GM18526 (cell line): ENCODE results near the gene C19orf67.

Source experiments
- POLR2A ChIP-seq: IDR thresholded peaks from 3 replicates; pipeline ENCODE4 v1.6.1; 2011; ENCODE audit not compliant: insufficient read length; ENCODE audit errors: extremely low read depth

The C19orf67 gene

GRCh38 chr19:14056741-14057356, 28.7 kb downstream of the C19orf67 start:
- TF ChIP-seq POLR2A, result no peak

- TF ChIP-seq POLR2A, result no peak
Measured at GRCh38 chr19:14056069-14056666, 29.4 kb downstream of the C19orf67 start.

- TF ChIP-seq POLR2A, result no peak
Measured at GRCh38 chr19:14055396-14055795, 30.2 kb downstream of the C19orf67 start.

GRCh38 chr19:14054721-14055120, 30.9 kb downstream of the C19orf67 start:
- TF ChIP-seq POLR2A, result no peak

GRCh38 chr19:14054099-14054498, 31.5 kb downstream of the C19orf67 start:
- TF ChIP-seq POLR2A, result no peak

- no peak for TF ChIP-seq POLR2A
Measured at GRCh38 chr19:14053500-14053899, 32.1 kb downstream of the C19orf67 start.

- TF ChIP-seq POLR2A, result no peak
Measured at GRCh38 chr19:14053032-14053431, 32.6 kb downstream of the C19orf67 start.

- no peak for TF ChIP-seq POLR2A
Measured at GRCh38 chr19:14052470-14052869, 33.1 kb downstream of the C19orf67 start.

- no peak for TF ChIP-seq POLR2A
Measured at GRCh38 chr19:14051980-14052379, 33.6 kb downstream of the C19orf67 start.

GRCh38 chr19:14050512-14050911, 35.1 kb downstream of the C19orf67 start:
- no peak for TF ChIP-seq POLR2A

GRCh38 chr19:14048443-14049153, 37.0 kb downstream of the C19orf67 start:
- TF ChIP-seq POLR2A, result no peak

GRCh38 chr19:14039181-14039580, 46.4 kb downstream of the C19orf67 start:
- no peak for TF ChIP-seq POLR2A

GRCh38 chr19:14035706-14036105, 49.9 kb downstream of the C19orf67 start:
- no peak for TF ChIP-seq POLR2A

GRCh38 chr19:14033946-14034345, 51.6 kb downstream of the C19orf67 start:
- TF ChIP-seq POLR2A, result no peak

- peak; percentile 55 for TF ChIP-seq POLR2A
Measured at GRCh38 chr19:14031719-14032480, 53.7 kb downstream of the C19orf67 start, which contains the start of gene IL27RA. TSS of gene IL27RA (plus strand) at chr19:14031762. CDS start at chr19:14031873, 111 bp downstream.
